Muscle of arm (tissue), 14 donors: Measurements from ENCODE around the gene KCTD16. TPM values are rescaled to one million over a fixed set of nuclear protein-coding genes. Genes with fewer than 3 reads are reported as not detected.

Source experiments
- DNase-seq: peaks from one replicate; pipeline ENCODE4 v3.0.0-alpha.2; 2013
- long read RNA-seq, 11 donors: transcript quantifications; one replicate each; lab custom pipeline, GENCODE V29; 2026
- polyA plus RNA-seq, 12 donors: library from polyadenylated mRNA; unstranded; fragments of 120-200 nt; gene quantifications; one replicate each; pipeline ENCODE4 v1.2.1, GENCODE V29; 2013; ENCODE audit not compliant: insufficient read length in 12 of 12

Gene KCTD16
- polyA plus RNA-seq = under 1 TPM in 10 of 12 donors, not detected in 2; 0.04 to 0.17 (median 0.09) TPM
- long read RNA-seq, donor 1 = 0 reads
- long read RNA-seq, donor 2 = 0 reads
- long read RNA-seq, donor 3 = 0 reads
- long read RNA-seq, donor 4 = 0 reads
- long read RNA-seq, donor 5 = 0 reads
- long read RNA-seq, donor 6 = 0 reads
- long read RNA-seq, donor 7 = 0 reads
- long read RNA-seq, donor 8 = 0 reads
- long read RNA-seq, donor 9 = 0 reads
- long read RNA-seq, donor 10 = 0 reads
- long read RNA-seq, donor 11 = 0 reads

- DNase-seq = peak; percentile 96
These were observed at the start of gene KCTD16, which contains the start of gene YIPF5 for GRCh38 chr5:144170276-144171024. Gene KCTD16 (plus strand): TSS chr5:144170873. Gene YIPF5 (minus strand): TSS chr5:144170659. CDS start chr5:144169955, 704 bp downstream.

DNA sequence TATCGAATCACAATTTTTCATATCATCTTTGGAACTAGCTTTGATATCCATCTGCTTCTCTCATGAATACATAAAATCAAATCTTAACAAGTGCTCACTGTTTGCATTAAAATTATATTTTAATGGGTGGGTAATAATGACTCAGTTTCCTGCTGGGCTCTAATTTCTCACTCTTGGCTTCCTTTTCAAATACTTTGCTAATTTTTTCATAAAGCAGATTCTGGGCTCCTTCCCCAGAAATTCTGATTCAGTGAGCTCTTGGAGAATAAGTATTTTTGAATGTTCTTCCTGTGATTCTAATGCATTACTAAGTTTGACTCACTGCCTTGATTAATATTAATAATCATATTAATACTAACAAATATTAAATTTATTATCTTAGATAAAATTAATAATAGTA is 49.1 kb upstream of the KCTD16 start:
- DNase-seq = no peak

DNA sequence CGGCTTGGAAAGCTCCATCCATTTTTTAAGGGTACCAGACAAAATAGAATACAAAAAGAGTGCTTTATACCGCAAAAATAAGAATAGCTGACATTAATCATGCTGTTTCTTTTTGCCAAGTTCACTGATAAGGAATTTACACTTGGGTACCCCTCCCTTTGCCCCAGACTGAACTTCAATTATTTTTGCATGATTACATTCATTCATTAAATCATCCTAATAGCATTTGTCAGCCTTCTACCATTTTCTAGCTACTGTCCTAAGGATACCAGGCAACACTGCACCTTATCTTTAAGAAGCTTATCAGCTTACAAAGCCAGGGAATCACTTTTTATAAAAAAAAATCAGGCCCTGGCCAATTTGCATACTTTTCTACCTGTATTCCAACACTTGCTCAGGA is 48.6 kb upstream of the KCTD16 start:
- no peak for DNase-seq

- no peak for DNase-seq
These were observed 48.0 kb upstream of the KCTD16 start for GRCh38 chr5:144122641-144123040.

GRCh38 chr5:144125163-144125726 is 45.4 kb upstream of the KCTD16 start:
- DNase-seq = no peak

- DNase-seq = no peak
These were observed 44.0 kb upstream of the KCTD16 start for GRCh38 chr5:144126707-144127106.

DNA sequence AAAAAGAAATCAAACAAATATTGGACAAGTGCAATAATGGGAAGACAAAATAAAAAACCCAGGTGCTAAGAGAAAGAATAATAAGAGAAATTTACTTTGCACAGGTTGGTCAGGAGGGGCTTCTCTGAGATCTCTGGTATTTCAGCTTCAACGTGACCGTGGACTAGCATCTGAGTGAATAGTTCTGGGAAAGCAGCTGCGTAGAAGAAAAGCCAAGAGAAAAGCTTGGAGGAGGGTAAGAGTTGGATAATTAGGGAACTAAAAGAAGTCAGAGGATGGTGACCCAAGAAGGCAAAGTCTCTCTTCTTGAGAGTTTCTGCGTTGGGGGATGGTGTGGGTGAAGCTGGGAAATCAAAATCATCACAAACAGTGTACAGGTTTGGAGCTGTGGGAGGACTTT is 41.8 kb upstream of the KCTD16 start:
- DNase-seq = no peak

- DNase-seq = peak; percentile 61
These were observed 40.4 kb upstream of the KCTD16 start for GRCh38 chr5:144130306-144130705.

DNA sequence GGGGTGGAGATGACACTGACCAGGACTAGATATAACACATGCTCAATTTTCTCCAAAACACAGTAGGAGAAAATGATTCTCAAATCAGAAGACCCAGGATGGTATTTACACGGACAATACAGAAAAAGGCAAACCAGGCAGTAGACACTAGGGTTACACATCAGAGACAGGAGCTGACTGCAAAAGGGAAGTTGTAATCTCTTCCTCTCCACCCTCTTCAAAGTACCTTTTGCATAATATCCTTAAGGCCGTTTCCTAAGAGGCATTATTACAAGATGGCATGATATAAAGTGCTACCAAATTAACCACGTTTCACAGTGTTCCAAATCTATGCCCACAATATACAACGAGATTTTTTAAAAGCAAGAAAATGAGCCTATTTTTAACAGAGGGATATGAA is 39.4 kb upstream of the KCTD16 start:
- no peak for DNase-seq

GRCh38 chr5:144133050-144133633 is 37.5 kb upstream of the KCTD16 start:
- no peak for DNase-seq

- DNase-seq = no peak
These were observed 36.4 kb upstream of the KCTD16 start for GRCh38 chr5:144134194-144134826.

GRCh38 chr5:144135113-144135762 is 35.4 kb upstream of the KCTD16 start:
- no peak for DNase-seq

DNA sequence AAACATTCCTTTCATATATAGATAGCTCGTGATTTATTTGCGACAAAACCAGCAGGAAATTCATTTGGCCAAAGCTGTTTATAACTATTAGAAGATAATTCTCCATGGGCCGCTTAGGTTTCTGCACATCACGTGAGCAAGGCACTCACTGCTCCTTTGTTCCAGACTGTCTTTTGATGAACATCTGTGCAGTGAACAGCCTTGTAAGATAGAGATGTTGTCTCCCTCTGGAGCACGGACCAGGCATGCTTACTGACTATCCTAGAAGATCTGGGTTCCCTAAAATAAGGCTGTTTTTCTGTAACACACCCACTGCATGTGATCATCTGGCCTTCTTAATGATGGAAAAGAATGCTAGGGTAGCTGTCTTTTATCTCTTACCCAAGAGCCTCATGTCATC is 31.1 kb upstream of the KCTD16 start:
- peak; percentile 75 for DNase-seq

- DNase-seq = no peak
These were observed 29.1 kb upstream of the KCTD16 start for GRCh38 chr5:144141585-144141984.

GRCh38 chr5:144142139-144142823 is 28.4 kb upstream of the KCTD16 start:
- peak; percentile 48 for DNase-seq

GRCh38 chr5:144142824-144143162 is 27.9 kb upstream of the KCTD16 start:
- DNase-seq = no peak

DNA sequence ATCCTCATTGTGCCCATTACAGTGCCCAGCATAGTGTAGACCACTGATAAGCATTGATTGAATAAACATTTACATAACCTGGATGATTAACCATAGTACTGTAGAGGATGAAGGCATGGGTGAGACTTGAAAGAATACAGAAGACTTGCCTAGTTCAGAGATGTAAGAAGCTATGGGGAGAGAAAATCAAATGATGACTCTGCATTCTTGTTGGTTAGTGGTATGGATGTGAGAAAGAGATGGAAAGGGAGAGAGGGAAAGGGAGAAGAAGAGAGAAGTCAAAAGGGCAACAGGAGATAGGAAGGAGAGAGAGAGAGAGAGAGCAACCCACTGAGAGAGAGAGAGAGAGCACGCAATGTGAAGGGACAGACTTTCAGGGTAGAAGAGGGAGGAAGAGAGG is 27.0 kb upstream of the KCTD16 start:
- no peak for DNase-seq

DNA sequence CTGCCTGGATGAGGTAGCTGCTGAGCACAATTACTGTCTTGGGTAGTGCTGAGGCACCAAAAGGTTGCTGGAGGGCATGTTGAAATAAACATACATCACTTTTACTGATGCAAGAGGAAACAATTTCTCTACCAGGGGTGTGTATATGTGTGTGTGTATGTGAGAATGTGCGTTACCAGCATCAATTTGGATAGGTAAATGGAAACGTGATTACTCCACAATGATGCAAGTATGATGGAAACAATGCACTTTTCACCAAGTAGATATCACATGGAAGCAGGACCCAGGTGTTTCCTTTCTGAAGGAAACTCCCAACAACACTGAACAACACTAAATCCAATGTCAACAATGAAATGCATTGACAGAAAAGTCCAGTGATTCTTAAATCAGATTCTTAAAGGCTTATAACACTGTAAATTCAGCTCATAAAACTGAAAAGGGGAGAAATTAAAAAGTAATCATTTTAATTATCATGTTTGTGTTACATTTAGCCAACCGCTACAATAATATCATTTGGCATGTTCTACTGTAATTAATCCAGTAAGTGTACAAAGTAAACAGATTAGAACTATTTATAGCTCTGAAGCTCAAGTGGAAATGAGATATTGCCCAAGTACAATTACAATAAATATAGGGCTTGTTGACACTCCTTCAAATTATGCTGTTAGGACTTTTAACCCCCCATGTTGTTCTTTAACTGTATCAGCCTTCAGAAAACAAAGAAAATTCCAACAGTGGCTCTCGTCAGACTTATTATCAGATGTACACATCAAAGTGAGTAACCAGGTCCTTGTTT is 25.5 kb upstream of the KCTD16 start:
- DNase-seq = no peak

DNA sequence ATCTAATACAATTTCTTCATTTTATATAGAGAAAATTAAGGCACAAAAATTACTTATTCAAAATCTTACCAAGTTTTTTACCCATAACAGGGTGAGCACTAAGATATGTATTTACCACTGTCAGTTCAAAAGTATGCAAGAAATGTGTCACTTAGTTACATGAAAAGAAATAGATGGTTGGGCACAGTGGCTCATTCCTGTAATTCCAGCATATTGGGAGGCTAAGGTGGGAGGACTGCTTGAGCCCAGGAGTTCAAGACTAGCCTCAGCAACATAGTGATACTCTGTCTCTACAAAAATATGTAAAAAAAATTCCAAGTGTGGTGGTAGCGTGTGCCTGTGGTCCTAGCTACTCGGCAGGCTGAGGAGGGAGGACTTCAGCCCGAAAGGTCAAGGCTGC is 19.6 kb upstream of the KCTD16 start:
- no peak for DNase-seq

GRCh38 chr5:144156767-144157171 is 13.9 kb upstream of the KCTD16 start:
- no peak for DNase-seq
